ENCODE measurements around the gene HEPACAM.

DNA sequence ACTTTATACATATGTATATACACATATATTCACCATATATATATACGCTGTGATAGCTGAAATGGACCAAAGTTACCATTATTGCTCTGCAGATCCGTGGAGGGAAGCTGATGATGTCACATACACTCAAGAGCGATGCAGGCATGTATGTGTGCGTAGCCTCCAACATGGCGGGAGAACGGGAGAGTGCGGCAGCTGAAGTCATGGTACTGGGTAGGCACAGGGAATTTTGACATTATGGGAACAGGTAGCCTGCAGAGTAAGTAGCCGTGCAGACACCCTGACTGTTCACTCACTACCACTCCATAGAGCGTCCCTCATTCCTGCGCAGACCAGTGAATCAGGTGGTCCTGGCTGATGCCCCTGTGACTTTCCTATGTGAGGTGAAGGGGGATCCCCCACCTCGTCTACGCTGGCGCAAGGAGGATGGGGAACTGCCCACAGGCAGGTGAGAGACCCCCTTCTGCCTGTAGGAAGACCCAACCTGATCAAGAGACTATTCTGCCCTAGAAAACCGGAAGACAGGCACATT, 65.9 kb downstream of the HEPACAM start:
- no peak for TF ChIP-seq CTCF (IDR thresholded peaks at IDR 0.05; ENCODE audit: insufficient read depth, low read length, poor library complexity, severe bottlenecking)
- TF ChIP-seq EZH2phosphoT487 (conservative IDR thresholded peaks at IDR 0.05; ENCODE audit: low read length): no peak

All from SU-DHL-6 (cell line).